NCI-H1694 treated with DMSO at 0.1 percent for 48 hours (cell line): ENCODE measurements around the gene EFCAB6.

Experiments used
- DNase-seq: peaks from one replicate; lab custom pipeline; 2025; lab: John Stamatoyannopoulos, UW

EFCAB6 gene

DNA sequence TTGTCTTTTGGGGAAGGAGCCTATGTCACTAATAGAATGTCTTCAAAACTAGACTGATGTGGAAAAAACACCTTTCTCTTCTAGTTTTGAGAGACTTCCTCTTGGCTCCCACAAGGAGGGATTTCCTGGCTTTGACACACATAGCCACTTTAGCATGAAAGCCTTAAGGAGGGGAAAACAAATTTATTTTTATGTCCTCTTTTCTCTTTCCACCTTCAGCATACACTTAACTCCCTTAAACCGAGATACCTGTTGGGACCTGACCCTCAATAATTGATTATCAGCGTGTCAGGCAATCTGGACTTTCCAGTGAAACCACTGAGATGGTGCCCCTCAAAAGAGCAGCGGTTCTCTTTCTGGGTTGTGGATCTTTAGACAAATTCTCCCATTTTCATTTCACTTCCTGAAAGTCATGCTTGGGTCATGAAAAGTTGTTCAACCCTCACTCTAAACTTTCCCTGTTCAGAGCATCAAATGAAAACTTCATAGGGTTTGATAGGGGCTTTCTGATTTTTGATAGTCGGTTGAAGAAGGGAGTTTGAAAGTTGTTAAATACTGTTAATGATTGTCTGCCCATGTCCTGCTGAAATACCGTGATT is 9.1 kb downstream of the EFCAB6 start:
- no peak for DNase-seq

DNA sequence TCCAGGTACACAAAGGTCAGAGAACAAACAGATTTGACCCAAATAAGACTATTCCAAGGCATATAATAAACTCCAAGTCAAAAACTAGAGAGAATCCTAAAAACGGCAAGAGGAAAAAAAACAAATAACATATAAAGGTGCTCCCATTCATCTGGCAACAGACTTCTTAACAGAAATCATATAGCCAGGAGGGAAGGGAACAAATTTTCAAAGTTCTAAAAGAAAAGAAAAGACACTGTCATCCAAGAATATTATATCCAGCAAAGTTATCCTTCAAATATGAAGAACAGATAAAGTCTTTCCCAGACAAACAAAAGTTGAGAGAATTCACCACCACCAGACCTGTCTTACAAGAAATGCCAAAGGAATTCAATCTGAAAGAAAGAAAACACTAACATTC is 11.1 kb downstream of the EFCAB6 start:
- no peak for DNase-seq

DNA sequence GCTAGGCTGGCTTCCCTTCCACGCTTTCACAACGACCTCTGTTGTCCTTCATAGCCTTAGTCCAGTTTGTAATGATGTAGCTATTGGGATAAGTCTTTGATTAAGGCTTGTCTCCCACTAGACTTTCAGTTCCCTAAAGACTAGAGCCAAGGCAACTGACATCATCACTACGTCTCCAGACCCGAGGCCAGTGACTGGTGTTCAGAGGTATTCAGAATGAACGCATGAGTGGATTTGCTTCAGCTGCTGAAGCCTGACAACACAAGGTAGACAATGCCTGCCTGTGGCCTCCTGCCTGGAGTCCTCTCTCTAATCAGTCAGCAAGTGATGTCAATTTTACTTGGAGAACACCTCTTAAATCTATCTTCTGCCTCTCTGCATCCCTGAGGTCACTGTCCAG is 13.6 kb downstream of the EFCAB6 start:
- DNase-seq: no peak

DNA sequence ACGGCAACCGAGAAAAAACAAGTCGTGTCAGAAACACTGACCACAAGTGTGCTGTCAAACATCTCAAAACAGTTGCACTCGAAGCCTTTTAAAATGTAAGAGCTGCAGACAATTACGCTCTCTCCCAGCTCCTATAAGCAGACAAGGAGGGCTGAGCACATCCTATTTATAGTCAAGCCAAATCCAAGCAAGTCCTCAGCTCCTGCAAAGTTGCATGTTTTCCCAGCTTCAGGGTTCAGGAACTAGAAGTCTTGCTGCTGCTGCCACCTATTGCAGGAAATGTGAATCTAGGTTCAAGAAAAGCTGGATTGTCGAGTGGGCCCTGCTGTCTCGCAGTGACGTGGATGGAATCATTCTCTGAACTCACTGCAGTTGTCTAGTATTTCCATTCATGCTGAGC is 15.5 kb downstream of the EFCAB6 start:
- DNase-seq: peak; percentile 58

DNA sequence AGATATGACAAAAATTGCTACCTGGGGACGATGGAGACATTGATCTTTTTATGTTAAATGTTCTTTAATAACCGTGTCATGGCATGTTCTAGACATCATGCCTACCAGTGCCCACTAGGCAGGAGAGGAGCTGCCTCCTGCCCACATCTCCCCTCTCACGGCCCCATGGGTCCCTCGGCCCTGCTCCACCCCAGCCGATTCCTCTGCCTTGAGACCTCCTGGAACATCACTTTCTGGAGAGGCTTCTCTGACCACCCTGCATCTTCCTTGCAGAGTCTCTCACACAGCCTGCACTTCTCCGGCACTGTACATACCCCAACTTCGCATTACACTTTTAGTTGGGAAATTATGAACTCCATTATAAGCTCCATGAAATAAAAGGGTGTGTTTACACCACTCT is 16.8 kb downstream of the EFCAB6 start:
- DNase-seq: no peak

DNA sequence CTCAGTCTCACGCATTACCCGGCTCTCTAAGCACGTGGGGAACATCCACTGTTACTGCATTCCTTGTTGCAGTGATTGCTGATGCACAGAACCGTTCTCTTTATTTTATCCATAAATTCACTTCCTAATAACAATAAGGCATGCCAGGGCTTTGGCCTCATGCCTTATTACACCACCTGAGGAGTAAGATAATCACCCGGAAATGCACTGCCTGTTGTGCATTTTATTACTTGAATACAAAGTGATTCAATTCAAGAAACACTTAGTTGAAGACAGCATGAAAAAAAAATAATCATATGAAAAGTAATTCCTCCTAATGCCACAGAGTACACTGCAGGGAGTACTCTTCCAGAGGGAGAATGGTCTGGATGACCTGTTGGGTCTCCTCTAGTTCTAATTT is 19.2 kb downstream of the EFCAB6 start:
- DNase-seq: no peak

DNA sequence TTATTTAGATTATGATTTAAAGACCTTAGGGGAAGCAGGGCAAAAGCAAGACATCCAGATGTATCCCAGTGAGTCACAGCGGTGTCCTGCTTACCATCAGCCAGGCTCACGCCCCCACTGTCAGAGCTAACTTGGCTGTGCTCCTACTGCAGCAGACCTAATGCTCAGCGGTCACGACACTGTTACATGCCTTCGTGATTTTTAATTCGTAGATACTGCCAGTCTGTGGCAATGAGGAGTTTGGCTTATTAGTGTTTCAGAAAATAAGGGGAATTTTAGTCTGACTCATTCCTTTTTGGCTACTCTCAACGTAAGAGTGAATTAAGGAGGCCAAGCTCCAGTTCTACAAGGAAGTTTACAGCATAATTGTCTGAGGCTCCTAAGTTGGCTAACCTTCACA is 22.7 kb downstream of the EFCAB6 start:
- DNase-seq: peak; percentile 11

DNA sequence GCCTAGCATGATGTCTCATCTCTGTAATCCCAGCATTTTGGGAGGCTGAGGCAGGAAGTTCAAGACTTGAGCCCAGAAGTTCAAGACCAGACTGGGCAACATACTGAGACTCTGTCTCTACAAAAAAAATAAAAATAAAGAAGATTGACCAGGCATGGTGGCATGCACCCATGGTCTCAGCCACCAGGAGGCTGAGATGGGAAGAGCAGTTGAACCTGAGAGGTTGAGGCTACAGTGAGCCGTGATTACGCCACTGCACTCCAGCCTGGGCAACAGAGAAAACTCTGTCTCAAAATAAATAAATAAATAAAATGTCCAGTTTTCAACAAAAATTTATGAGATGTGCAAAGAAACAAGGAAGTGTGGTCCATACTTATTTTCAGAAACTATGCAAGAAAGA is 28.3 kb downstream of the EFCAB6 start:
- DNase-seq: no peak

DNA sequence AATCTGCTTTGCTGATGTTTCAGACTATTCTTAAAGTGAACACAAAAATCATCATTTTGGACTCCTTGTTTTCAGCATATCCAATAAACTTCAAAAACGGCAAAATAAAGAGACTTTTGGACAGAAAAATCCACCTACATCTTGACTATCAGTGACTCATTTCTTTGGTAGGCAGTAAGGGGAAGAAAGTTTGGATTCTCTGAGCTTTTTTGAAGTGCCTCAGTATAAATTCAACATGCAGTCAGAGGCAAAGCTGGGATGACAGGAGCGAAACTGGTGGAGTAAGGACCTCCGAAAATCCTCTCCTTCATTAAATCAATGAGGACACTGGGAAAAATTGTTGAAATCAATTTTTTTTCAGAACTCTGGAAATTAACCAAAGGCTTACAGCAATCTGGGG is 29.7 kb downstream of the EFCAB6 start:
- DNase-seq: no peak

DNA sequence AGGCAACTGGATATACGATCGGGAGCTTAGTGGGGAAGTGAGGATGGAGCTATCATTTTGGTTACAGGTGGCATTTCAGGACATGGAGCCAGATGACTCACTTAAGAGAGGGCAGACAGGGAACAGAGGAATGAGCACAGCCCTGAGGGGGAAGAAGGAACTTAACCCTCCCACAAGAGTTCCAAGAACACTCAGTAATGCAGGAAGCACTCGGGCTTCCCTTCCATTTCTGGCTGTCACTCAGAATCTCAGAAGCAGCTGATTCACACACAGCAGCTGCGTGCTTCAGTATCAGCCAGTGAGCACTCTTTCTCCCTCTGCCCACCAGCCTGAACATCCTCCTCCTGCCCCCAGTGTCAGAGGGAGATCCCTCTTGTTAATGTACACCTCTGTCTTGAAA is 34.8 kb downstream of the EFCAB6 start:
- DNase-seq: no peak

DNA sequence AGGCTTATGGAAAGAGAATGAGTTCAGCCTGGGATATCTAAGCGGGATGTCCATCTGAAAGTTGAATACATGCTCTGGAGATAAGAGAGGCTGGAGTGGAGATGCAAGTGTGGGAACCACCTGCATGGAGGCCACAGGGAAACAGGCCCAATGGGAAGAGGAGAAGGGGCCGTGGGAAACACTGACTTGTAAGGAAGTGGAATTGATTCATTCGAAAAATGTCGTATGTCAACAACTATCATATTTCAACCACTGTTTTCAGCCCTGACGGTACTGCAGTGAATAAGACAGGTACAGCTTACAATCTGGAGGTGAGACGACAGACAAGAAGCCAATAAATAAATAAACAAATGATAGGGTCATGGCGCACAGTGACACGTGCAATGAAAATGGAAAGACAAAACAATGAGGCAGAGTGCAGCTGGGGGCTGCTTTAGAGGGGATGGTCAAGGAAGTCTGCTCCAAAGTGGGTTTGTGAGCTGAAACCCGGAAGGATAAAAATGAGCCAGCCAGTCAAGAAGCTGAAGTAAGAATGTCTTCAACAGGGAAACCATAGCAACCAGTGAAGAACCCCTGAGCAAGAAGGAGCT is 35.9 kb downstream of the EFCAB6 start:
- DNase-seq: no peak

DNA sequence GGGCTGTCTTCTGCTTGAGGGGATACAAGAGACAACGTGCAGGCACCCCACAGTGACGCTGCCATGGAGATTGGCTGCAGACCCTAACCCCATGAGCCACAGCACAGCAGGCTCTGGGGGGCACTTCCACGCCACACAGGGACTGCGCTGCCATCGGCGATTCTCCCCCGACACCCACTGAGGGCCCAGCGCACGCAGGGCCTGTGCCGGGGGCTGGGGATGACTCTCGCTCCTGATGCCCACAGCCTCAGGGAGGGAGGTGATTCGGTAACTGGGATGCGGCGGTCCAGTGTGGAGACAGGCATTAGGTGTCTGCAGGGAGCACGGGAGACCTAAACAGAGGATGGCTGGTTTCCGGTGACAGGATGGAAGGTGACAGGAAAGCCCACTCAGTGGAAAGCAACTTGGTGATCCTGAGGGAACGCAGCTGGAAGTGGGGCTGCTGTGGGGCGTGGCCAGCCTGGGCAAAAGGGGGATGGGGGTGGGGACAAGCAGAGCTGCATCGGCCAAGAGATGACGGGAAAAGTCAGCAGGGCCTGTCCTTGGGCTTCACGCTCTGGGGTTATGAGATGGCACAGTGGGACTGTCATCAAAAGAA is 37.7 kb downstream of the EFCAB6 start:
- no peak for DNase-seq

DNA sequence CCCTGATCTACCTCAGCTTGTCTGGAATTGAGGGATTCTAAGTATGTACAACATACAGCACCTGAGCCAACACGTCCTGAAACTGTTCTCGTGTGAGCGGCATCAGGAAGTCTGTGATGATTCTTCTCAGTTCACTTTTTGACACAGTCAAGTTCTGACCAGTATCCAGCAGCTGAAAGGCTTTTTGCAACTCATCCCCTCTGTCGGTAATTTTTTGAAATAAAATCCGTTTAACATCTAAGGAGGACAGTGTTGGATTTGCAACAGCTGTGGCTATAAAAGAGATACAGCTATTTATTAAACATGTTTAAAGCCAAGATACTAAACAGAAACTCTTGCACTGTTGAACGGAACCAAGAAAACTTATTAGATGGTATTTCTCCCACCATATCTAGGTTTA is 39.3 kb downstream of the EFCAB6 start:
- no peak for DNase-seq

DNA sequence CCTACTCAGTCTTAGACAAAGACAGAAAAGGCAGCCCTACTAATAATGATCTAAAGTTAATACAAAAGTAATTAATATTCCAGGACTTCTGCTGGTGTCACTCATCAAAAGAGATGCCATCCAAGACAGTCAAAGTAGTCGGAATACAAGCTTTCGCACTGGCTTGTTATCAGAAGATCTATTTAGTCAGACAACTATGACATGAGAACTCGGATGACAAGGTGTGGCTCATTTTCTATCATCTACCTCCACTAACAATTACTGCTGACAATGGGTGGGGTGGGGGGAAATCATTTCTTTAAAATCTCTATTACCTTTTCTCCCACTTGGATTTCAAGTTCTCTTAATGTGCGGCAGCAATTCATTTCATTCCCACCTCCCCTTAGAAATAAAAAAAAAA is 56.7 kb downstream of the EFCAB6 start:
- no peak for DNase-seq

DNA sequence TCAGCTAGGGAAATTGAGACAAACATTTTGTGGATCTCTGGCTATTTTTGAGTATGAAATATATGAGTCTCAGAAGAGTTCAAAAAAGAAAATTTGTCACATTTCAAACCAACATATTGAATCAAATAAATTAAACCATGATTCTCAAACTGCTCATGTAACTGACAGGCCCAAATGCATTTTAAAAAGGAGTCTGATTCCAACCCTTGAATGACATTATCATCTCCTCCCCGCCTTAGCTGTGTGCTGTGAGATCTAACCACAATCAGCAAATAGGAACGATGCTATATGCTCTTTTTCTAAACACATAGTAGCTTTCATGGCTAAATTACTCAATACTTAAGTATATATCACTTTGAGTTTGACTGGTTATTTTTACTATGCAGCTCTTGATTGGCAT is 57.1 kb downstream of the EFCAB6 start:
- no peak for DNase-seq

DNA sequence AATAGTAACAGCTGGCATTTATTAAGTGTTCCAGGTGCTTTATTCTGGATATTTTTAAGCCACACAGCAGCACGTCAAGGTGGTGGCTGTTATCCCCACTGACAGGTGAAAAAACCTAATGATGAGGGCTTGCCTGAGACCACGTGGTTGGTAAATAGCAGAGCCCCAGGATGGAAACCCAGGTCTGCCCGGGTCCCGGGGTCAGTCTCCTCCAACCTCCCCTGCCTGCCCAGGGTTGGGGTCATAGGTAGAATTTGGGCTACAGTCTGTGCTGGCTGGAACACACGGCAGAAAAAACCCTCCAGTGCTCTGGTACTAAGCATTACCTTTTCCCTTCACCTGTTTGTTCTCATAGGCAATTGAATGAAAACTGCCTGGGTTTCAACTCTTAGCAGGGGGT is 57.9 kb downstream of the EFCAB6 start:
- no peak for DNase-seq

DNA sequence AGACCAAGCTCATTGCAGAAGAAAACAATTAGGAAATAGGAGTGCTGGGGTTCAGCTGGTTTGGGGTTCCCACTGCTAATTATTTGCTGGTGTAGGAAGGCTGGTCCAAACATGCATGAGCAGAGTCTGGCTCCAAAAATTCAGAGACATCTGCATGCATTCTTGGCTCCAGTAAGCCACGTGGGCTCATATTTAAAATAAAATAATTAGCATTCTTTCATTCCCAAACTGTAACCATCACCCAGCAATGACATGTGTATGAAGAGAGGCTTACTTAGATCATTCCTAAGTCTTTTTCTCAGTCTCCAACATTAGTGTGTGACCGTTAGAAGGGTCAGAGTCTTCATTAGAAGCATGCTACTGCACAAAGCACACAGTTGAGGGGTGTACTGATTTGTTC is 58.4 kb downstream of the EFCAB6 start:
- DNase-seq: no peak

DNA sequence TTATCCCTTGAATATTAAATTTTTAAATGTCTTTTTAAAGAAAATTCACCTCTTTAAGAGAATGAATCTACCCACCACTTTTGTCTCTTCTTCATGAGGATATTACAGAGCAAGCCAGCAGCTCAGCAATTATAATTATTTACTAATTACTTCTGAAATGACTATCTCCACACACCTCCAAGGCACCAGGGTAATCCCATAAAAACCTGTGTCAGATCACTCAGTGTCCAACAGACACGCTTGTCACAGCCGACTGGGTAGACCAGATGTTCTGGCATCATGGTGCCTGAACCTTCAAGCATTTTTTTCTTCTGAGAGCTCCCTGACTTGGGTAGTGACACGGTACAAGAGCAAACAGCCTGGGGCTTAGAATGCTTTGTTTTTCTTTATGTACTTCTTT is 61.4 kb downstream of the EFCAB6 start:
- DNase-seq: peak; percentile 82

DNA sequence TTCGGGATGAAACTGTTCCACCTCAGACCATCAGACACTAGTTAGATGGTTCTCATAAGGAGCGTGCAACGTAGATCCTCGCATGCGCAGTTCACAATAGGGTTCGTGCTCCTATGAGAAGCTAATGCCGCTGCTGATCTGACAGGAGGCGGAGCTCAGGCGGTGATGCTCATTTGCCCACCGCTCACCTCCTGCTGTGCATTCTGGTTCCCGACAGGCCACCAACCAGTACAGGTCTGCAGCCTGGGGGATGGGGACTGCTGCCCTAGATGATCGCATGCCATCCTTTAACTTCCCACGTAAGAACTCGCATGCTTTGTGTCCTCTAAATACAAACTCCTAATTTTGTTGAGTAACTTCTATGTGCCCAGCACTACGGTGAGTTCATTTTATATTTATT is 62.6 kb downstream of the EFCAB6 start:
- DNase-seq: no peak

DNA sequence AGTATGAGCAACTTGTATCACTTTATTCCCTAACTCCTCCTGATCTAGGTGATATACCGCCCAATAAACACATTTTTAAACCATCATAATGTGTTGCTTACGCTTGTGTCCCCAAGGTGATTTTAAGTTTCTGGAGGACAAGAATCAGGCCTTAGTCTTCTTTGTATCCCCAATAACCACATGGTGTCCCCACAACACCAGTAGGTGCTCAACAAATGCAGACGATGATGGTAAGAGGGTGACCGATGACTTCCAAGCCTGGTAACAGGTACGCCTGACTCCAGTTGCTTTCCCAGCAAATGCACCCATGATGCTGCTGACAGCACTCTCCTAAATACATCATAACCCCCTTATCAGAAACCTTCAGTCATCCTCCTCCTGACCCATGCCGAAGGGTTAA is 64.2 kb downstream of the EFCAB6 start:
- no peak for DNase-seq

DNA sequence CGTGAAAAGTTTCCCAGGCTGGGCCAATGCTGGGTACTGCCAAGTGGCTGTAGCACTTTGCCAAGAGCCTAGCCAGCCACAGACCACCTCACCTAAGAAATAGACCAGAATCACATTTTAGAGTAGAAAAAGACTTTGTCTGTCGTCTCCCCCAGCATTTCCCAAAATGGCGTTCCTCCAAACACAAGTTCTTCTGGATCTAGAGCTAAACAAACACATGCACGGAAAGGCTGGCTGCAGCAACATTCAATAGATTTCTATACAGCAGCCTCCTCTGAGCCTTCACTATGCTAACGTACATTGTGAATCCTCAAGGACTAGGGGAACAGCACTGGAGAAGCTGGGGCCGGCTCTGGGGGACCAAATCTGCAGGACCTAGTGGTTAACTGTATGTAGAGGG is 65.0 kb downstream of the EFCAB6 start:
- DNase-seq: no peak

DNA sequence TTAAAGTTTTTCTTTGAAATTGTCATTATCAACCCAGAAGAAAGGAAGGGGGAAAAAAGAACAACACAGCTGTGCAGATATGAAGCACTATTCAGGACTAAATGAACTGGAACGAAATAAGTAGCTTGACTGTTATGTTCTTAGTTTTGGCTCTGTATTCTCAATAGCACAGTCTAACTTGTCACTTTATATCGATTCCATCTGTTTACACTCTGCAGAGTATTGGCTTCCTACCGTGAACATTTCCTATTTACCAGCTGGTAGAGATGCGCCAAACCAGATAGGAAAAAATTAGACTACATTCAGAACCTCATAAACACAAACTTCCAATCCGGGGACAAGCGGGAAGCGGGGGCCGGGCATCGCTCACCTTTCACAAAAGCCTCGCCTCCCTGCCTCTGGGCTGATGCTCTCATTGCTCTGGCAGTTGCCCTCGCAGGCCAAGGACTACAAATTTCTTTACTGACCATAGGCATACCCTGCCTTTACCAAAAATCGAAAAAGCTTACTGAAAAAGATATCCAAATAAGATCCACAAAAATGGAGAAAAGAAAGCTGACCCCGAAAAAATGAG is 66.2 kb downstream of the EFCAB6 start:
- DNase-seq: peak; percentile 52

DNA sequence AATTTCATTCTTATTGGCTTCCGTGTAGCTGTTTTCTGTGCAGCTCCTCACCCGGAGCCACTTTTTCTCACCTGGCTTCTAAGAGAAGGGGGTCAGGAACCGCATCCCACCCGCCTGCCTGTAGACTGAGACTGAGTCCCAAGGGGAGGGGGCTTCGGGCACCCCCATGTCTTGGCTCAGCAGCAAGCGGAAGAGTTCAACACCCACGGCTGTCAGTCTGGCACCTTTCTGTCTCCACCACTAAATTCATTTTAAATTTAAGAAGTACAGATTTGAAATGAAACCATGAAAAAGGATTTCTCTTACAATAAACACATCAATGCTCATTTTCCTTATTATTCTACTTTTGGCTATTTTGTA is 66.7 kb downstream of the EFCAB6 start:
- no peak for DNase-seq
